HG03103 (cell line): Measurements from ENCODE around the gene DDX24.

Experiments used
- ATAC-seq: cut with Tn5 transposase; IDR thresholded peaks from one replicate; pipeline ENCODE4 v1.9.1; 2021; ENCODE audit warnings: low read depth; ENCODE audit not compliant: unreplicated experiment

The DDX24 gene

GRCh38 chr14:94114589-94115057 is 33.6 kb upstream of the DDX24 start:
- no peak for ATAC-seq

GRCh38 chr14:94113908-94114588 is 33.0 kb upstream of the DDX24 start:
- no peak for ATAC-seq

GRCh38 chr14:94113490-94113889 is 32.5 kb upstream of the DDX24 start:
- ATAC-seq: no peak

DNA sequence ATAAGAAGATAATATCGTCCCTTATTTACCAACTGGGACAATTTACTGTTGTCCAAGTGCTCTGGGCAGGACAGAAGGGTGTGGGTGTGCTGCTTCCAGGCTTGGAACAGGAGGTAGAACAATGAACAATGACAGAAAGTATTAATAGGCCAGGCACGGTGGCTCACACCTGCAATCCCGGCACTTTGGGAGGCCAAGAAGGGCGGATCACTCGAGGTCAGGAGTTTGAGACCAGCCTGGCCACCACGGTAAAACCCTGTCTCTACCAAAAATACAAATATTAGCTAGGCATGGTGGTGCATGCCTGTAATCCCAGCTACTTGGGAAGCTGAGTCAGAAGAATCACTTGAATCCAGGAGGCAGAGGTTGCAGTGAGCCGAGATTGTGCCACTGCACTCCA is 32.1 kb upstream of the DDX24 start:
- no peak for ATAC-seq

- no peak for ATAC-seq
These were observed 31.6 kb upstream of the DDX24 start for GRCh38 chr14:94112513-94113063.

DNA sequence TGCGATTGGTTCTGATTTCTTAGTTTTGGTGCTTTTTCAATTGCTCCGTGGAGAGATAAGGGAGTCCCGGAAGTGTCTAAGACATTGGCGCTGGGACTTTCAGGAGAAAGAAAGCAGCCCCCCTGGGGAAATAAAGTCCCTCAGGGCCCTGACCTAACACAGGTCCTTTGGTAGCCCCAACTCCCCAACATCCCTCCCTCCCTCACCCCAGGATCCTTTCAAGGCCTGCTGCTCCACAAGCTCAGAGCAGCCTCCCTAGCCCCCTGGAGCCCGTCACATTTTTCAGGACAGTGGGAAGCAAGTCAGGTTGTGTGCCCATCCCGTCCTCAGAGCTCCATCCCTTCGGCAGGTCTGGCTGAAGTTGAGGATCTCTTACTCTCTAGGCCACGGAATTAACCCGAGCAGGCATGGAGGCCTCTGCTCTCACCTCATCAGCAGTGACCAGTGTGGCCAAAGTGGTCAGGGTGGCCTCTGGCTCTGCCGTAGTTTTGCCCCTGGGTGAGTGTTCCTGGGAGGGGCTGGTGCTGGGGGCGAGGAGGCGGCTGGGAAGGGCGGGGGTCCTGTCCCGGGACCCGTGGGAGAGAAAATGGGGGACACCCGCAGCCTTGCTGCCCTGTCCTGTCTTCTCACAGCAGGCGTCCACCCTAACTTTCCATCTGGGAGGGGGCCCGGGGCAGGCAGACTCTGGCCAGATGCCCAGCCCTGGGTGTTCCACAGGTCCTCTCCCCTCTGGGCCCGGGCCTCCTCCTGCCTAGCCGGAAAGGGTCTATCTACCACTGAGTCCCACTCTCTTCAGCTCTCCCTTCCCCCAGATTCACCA is 30.5 kb upstream of the DDX24 start:
- no peak for ATAC-seq

DNA sequence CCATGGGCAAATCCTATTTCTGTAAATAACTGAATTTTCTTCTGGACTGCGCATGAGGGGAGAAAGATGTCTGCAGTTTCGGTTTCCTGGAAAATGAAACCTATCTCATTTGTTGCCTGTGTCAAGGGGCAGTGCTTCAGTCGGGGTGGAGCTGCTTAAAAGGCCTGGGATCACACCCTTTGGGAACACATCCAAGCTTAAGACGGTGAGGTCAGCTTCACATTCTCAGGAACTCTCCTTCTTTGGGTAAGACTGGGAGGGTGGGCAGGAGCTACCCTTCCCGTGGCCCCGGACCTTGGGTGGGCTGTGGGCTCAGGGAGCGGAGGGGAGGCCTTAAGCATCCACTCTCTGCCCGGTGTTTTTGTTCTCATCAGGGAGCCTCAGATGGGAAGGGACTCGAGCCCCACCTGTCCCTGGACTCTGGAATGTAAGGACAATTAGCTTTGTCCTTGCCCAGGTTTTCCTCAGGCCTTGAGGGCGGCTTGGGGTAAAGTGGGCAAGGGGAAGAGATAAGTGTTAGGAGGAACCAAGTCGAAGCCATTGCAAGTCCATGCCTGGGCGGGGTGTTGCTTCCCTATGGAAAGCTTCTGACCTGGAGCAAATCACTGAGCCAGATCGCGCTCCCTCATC is 29.7 kb upstream of the DDX24 start, which contains the start of gene IFI27:
TSS of gene IFI27 (plus strand) at position 185 of the 630 bp plus-strand sequence.
- no peak for ATAC-seq

- no peak for ATAC-seq
These were observed 28.9 kb upstream of the DDX24 start for GRCh38 chr14:94109915-94110250.

- no peak for ATAC-seq
These were observed 23.7 kb upstream of the DDX24 start for GRCh38 chr14:94104731-94105130.

DNA sequence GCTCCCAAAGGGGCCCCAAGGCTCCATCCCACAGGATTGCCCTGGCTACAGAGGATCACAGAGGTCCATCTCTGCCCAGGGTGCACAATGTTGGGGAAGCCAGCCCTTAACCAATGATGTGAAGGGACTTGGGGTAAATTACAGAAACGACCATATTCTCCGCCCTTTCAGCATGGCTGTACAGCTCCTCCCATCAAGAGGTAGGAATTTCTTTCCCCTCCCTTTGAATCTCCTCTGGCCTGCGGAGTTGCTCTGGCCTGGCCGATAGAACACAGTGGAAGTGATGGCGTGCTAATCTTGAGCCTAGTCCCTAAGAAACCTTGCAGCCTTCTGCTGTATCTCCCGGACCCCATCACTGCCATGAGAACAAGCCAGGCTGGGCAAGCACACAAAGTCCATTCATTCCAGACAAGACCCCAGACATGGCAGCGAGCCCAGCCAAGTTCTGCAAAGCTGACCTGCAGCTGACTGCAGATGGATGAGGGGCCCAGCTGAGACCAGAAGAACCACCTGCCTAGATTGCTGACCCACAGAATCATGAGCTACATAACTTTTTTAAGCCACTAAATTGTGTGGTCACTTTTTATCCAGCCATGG is 22.6 kb upstream of the DDX24 start:
- no peak for ATAC-seq

GRCh38 chr14:94102768-94103482 is 21.9 kb upstream of the DDX24 start:
- ATAC-seq: no peak

GRCh38 chr14:94101748-94102147 is 20.7 kb upstream of the DDX24 start:
- no peak for ATAC-seq

- no peak for ATAC-seq
These were observed 19.8 kb upstream of the DDX24 start for GRCh38 chr14:94100847-94101246.

DNA sequence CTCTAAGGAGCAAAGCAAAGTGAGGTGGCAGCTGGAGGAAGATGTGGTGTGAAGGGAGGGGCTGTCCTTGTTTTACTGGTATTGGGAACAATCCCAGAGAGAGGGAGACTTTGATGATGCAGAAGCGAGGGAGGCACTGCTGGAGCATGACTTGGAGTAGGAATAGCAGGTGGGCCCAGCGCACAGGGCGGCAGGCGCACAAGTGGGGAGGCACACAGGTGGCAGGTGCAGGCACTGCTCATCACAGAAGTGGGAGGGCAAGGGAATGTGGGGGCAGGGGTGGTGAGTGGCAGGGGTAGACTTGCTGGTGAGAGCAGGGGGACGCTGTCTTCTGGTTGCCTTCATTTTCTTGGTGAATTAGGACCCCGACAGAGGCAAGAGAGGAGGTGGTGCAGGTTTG is 18.0 kb upstream of the DDX24 start:
- no peak for ATAC-seq

DNA sequence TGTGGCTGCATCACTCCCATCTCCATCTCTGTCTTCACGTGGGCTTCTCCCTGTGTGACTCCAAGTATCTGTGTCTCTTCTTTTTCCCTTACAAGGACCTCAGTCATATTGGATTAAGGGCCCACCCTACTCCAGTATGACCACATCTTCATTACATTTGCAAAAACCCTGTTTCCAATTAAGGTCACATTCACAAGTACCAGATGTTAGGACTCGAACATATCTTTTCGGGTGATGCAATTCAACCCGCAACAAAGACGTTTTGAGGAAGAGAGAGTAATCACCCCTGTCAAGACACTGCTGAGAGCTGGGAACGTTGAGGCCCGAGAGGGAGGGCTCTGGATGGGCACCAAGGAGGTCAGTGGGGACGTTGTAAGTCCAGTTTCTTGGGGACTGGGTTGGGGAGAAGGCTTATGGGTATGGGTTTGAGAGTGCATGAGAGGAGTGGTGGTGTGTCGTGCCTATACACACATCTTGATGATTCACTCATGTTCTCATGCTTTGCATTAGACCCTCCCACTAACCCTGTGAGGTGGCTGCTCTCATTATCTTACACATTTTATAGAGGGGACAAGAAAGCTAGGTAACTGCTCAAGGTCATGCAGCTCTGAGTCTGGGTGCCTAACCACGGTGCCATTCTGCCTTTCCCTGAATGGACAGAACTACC is 17.5 kb upstream of the DDX24 start:
- ATAC-seq: no peak

DNA sequence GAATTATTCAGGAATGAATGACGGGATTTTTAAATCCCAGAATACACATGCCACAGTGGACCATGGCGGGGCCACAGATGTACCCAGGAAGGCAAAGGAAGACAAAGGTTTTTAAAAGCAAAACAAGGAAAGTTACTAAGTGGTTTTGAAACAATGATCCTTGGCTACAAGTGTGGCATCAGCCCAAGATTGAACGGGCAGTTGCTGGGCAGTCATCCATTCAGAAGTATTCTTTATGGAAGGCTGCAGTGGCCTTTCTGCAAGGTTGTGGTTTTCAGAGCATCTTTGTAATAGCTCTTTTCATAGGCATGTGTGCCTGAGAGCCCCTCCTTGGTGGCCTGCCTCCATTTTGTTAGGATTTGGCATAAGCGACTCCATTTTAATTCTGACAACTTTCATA is 16.1 kb upstream of the DDX24 start:
- no peak for ATAC-seq

- no peak for ATAC-seq
These were observed 12.4 kb upstream of the DDX24 start for GRCh38 chr14:94093418-94093817.

GRCh38 chr14:94089479-94089878 is 8.5 kb upstream of the DDX24 start:
- ATAC-seq: no peak

GRCh38 chr14:94088516-94088915 is 7.5 kb upstream of the DDX24 start:
- no peak for ATAC-seq

GRCh38 chr14:94087891-94088290 is 6.9 kb upstream of the DDX24 start:
- ATAC-seq: no peak
